Measurements from ENCODE around the gene HMGB4. TPM values are rescaled to one million over a fixed set of nuclear protein-coding genes. Genes with fewer than 3 reads are reported as not detected.

Gene HMGB4
- total and polyA plus RNA-seq, 8 donors: not detected

- Histone ChIP-seq H3K4me1 (no peaks in the 10 kb centered on the region), H3K9me3 (no peaks in the 10 kb centered on the region), H3K27me3 (peaks cover 0 to 14% of the 10 kb centered on the region in 2 donors), H3K4me3 (no peak overlapping the region), H3K36me3 (no peaks in the 10 kb centered on the region), H3K27ac (no peak overlapping the region)
- DNase-seq (no peak), ATAC-seq (no peak)
- no peak for TF ChIP-seq CTCF (IDR thresholded peaks at IDR 0.05)
- intact Hi-C loops (cut with DNase I): no loop called here
These were observed 16.4 kb downstream of the HMGB4 start for GRCh38 chr1:33880305-33880704.

DNA sequence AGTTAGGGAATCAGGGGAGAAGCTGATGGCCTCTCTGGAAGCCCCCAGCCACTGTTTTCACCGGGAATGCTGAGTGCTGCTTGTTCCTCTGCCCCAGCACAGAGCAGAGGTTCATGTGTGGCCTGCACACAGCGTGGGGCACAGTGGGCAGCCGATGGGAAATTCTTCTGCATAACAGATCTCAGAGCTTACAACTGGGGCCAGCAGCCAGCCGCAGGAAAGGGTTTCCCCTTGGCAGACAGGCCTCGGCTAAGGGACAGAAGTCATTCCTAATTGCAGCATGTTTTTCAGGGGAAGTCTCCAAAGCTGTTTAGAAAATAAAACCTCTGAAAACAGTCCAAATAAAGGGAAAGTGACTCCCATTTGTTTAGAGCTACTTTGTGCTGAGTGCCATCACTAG lies 22.6 kb downstream of the HMGB4 start:
- DNase-seq: peak in 1 of 4 donors; percentile 4
- ATAC-seq: no peak
- H3K4me3 ChIP-seq: no peak overlapping the region
- H3K4me1 ChIP-seq: no peaks in the 10 kb centered on the region
- TF ChIP-seq CTCF (IDR thresholded peaks at IDR 0.05): no peak
- no peak overlapping the region for H3K27ac ChIP-seq
- peaks cover 0 to 8% of the 10 kb centered on the region in 2 donors for H3K27me3 ChIP-seq
- H3K9me3 ChIP-seq: no peaks in the 10 kb centered on the region
- intact Hi-C loops (cut with DNase I): no loop called here
- no peaks in the 10 kb centered on the region for H3K36me3 ChIP-seq

DNA sequence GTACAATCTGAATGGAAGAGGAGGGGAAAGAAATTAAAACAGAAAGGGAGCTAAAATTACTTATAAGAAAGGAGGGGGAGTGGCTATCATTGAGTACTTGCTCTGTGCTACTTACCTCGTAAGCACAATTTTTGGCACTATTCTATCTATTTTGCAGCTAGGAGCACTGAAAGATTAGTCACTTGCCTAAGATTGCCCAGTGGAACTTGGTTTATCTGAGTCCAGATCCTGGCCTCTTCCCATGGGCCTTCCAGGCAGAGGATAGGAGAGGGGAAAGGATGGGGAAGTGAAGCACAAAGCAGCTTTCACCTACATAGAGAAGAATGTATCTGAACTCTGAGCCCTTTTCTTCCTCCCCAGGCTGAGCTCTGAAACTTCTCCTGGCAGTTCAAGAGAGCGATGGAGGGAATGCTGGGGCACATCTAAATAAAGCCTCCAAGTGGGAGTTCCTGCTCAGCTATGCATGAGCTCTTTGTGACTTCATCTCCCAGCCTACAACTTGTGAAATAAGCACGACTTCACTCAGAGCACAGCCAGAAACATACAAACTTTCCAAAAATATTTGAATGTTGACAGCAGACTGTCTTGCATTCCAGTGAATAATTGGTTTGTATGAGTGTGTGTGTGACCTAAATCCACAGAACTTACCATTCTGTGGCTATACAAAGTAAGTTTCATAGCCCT lies 29.4 kb downstream of the HMGB4 start:
- Histone ChIP-seq H3K27ac (no peak overlapping the region), H3K9me3 (no peaks in the 10 kb centered on the region), H3K4me3 (no peak overlapping the region), H3K27me3 (no peaks in the 10 kb centered on the region), H3K36me3 (no peaks in the 10 kb centered on the region), H3K4me1 (no peaks in the 10 kb centered on the region)
- ATAC-seq (peak; percentile 71), DNase-seq (no peak)
- TF ChIP-seq CTCF (IDR thresholded peaks at IDR 0.05): no peak
- intact Hi-C loops (cut with DNase I): no loop called here

DNA sequence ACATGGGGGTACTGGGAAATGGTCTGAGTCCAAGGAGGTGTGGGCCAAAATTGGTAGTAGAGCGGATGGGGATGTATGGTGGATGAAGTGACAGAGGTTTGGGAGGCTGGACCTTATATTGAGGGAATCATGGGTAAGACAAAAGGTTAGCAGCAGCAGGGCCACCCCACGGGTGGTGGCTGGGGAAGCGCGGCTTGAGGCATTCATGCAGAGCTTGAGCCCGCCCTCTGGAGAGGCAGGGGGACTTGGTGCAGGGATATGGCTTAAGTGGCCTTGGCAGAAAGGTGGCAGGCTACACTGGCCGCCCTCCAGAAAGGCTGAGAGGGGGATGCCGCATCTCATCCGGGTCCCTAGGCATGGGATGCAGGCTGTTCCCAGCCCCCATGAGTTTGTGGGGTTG lies 31.5 kb downstream of the HMGB4 start:
- H3K27ac ChIP-seq: no peak overlapping the region
- no peaks in the 10 kb centered on the region for H3K9me3 ChIP-seq
- TF ChIP-seq CTCF (IDR thresholded peaks at IDR 0.05): no peak
- H3K27me3 ChIP-seq: no peaks in the 10 kb centered on the region
- no peaks in the 10 kb centered on the region for H3K36me3 ChIP-seq
- DNase-seq (no peak), ATAC-seq (no peak)
- intact Hi-C loops (cut with DNase I): no loop called here
- H3K4me1 ChIP-seq: no peaks in the 10 kb centered on the region
- no peak overlapping the region for H3K4me3 ChIP-seq

DNA sequence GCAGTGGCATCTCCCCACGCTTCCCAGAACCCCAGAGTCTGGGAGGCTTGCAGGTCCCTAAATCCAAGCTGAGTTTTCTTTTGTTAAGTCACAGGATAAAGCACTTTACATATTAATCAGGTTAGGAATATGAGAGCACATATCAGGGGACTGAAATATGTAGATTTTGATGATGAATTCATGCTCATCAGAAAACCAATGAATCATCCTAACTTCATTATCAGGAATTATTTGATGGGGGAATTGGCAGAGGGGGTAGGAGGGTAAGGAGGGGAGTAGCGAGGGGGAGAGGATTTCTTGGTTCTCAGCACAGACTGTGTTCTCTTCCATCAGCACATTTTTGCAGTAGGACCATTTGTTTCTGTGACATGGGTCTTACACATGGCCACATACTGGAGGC lies 32.1 kb downstream of the HMGB4 start:
- no peaks in the 10 kb centered on the region for H3K9me3 ChIP-seq
- TF ChIP-seq CTCF (IDR thresholded peaks at IDR 0.05): no peak
- DNase-seq: no peak
- H3K27ac ChIP-seq: no peak overlapping the region
- ATAC-seq: no peak
- no peak overlapping the region for H3K4me3 ChIP-seq
- intact Hi-C loops (cut with DNase I): no loop called here
- no peaks in the 10 kb centered on the region for H3K36me3 ChIP-seq
- no peaks in the 10 kb centered on the region for H3K4me1 ChIP-seq
- H3K27me3 ChIP-seq: no peaks in the 10 kb centered on the region
